Endothelial cell of coronary artery (primary cell): ENCODE results near the gene DCAF17. TPM values are rescaled to one million over a fixed set of nuclear protein-coding genes. Genes with fewer than 3 reads are reported as not detected.

ENCODE experiments used
- total RNA-seq: library from RNA; depleted of rRNA; stranded (reverse); fragments of >200 nt; gene quantifications from 2 replicates; pipeline ENCODE4 v1.2.3, GENCODE V29; 2014

DCAF17 gene, protein sequence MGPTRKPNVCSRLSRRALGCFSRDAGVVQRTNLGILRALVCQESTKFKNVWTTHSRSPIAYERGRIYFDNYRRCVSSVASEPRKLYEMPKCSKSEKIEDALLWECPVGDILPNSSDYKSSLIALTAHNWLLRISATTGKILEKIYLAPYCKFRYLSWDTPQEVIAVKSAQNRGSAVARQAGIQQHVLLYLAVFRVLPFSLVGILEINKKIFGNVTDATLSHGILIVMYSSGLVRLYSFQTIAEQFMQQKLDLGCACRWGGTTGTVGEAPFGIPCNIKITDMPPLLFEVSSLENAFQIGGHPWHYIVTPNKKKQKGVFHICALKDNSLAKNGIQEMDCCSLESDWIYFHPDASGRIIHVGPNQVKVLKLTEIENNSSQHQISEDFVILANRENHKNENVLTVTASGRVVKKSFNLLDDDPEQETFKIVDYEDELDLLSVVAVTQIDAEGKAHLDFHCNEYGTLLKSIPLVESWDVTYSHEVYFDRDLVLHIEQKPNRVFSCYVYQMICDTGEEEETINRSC
- 15.0 and 16.0 TPM in 2 replicates for total RNA-seq

DNA sequence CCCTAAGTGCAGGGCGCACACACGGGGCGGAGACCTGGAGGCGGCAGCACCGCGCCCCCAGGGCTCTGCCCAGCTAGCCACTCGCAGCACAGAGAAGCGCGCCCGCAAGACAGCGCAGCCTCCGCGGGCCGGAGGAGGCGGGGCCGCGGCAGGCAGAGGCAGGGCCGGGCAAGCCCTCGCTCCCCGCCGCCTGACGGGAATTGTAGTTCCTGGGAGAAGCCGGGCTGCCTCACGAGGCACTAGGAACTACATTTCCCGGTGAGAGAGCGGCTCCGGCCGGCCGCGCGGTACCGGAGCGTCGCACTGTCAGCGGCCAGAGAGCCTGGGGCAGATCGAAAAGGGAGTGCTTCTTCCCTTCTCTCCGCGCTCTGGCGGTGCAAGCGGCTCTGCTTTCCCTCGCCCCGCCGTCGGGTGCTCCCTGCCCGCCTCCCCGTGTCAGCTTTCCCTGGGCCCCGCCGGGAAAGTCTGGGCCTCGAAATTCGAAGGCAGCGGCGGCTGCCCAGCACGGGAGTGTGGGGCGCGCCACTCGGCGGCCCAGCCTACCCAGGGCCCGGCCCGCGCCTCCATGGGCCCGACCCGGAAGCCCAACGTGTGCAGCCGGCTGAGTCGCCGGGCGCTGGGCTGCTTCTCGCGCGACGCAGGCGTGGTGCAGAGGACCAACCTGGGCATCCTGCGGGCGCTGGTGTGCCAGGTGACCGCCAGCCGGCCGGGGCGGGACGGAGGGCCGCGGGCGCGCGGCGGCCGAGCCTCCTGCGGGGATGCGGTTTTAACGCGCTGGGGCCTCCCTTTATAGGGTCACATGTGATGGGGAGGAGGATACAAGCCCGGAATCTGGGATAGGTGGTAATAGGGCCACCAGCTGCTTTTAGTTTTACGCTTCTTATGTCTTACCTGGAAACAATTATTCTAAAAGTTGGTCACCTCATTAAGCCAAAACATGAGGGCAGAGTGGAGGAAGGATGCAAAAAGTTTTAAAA, at the start of gene DCAF17:
Gene DCAF17, plus strand, starts transcription at position 214 of the 977 bp plus-strand sequence. Its CDS starts 352 bp downstream, at position 566.

DNA sequence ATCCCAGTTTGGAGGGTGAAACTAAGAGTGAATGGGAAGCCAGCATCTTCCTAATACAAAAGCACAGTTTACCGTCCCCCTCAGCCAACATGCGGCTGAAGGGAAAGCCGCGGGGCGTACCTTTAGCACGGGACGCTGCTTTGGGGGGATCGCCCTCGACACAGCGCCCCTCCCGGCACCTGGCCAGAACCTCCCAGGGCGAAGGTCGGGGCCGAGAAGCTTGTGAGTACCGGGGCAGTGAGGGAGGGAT, 338 bp upstream of the DCAF17 start, which contains the start of gene METTL8:
Gene METTL8, minus strand, starts transcription at position 228 of the 250 bp plus-strand sequence. CDS start 41,805 bp downstream, outside the sequence.

DNA sequence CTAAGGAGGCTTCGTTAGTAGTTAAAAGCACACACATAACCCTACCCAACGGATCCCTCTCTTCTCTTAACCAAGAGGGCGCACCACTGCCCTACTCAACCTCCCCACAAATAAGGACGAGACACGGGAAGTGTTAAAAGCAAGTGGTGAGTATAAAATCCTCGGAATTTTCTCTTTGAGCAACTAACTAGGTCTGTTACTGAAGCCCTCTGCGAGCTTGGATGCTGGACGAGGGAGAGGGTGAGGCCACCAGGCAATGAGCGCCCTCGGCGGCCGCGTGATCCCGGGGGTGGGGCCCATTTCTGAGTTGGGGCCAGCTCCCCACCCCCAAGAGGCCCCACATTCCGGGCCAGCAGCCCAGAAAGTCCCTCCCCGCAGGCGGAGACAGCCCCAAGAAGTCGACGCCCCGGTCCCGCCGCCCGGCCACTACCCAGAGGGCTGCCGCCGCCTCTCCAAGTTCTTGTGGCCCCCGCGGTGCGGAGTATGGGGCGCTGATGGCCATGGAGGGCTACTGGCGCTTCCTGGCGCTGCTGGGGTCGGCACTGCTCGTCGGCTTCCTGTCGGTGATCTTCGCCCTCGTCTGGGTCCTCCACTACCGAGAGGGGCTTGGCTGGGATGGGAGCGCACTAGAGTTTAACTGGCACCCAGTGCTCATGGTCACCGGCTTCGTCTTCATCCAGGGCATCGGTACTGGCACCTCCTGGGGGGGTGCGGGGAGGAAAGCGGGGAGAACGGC, 88.2 kb downstream of the DCAF17 start, which contains the start of gene CYBRD1:
Gene CYBRD1, plus strand, starts transcription at position 423 of the 736 bp plus-strand sequence. Its CDS starts 72 bp downstream, at position 495.

Other genes with a start within 250 kb of the DCAF17 start
- gene METTL8, start 236 bp upstream of the DCAF17 start, total RNA-seq: 10.3 and 12.4 TPM in 2 replicates
- gene CYBRD1, start 88.2 kb downstream of the DCAF17 start, total RNA-seq: 20.0 and 55.4 TPM in 2 replicates